ENCODE measurements around the gene ADAMTS17. TPM values are rescaled to one million over a fixed set of nuclear protein-coding genes. Genes with fewer than 3 reads are reported as not detected.

The ADAMTS17 gene
- total RNA-seq, 1 donor from 2014 or later = 3.4 TPM

DNA sequence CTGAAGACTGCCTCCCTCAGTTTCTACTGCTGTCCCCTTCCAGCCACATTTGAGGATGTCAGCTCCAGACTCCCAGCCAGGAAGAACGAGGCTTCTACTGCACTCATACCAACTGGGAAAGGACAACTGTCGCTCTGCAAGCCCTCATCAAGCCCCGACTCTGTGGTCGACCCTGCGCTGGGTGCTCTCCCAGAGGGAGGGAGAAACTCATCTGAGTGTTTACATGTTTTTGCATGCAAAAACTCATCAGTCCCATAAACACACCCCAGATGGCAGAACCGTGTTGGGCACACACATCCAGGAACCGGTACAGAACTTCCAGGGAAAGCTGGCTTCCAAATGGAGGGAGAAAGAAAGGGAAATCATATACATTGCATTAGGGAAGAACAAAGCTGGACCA is 43.5 kb downstream of the ADAMTS17 start:
- no peak for DNase-seq (ENCODE audit: low spot score)
- H3K27me3 Mint-ChIP-seq (ENCODE audit: low read depth) = no peaks in the 10 kb centered on the region
- TF ChIP-seq, protein P1, sequence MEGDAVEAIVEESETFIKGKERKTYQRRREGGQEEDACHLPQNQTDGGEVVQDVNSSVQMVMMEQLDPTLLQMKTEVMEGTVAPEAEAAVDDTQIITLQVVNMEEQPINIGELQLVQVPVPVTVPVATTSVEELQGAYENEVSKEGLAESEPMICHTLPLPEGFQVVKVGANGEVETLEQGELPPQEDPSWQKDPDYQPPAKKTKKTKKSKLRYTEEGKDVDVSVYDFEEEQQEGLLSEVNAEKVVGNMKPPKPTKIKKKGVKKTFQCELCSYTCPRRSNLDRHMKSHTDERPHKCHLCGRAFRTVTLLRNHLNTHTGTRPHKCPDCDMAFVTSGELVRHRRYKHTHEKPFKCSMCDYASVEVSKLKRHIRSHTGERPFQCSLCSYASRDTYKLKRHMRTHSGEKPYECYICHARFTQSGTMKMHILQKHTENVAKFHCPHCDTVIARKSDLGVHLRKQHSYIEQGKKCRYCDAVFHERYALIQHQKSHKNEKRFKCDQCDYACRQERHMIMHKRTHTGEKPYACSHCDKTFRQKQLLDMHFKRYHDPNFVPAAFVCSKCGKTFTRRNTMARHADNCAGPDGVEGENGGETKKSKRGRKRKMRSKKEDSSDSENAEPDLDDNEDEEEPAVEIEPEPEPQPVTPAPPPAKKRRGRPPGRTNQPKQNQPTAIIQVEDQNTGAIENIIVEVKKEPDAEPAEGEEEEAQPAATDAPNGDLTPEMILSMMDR (IDR thresholded peaks at IDR 0.05) = no peak
- peaks cover 4% of the 10 kb centered on the region for H3K4me1 Mint-ChIP-seq (ENCODE audit: low read depth)
- H3K9me3 Mint-ChIP-seq (ENCODE audit: low read depth) = peaks cover 19% of the 10 kb centered on the region
- peaks cover 8% of the 10 kb centered on the region for H3K36me3 Mint-ChIP-seq (ENCODE audit: low read depth)
- H3K4me3 Mint-ChIP-seq (ENCODE audit: unreplicated experiment) = no peak overlapping the region
- H3K27ac Mint-ChIP-seq (ENCODE audit: unreplicated experiment) = no peak overlapping the region

DNA sequence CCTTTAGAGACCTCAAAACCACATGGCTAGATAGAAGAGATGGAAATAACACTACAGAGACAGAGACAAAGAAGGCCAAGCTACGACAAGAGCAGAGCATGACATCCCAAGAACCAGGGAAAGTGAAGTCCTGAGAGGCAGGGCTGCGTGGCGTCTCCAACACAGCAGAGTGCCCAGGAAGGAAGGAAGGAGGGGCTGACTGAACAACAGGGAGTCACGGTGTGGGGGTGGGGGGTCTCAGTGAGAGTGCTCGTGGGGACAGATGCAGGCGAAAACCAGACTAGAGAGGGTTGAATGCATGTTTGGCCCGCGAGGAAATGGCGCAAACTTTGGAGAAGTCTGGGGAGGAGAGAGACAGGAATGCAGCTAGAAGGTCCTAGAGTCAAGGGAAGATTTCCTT is 44.0 kb downstream of the ADAMTS17 start:
- DNase-seq (ENCODE audit: low spot score) = no peak
- H3K36me3 Mint-ChIP-seq (ENCODE audit: low read depth) = peaks cover 8% of the 10 kb centered on the region
- H3K9me3 Mint-ChIP-seq (ENCODE audit: low read depth) = peaks cover 19% of the 10 kb centered on the region
- no peak overlapping the region for H3K4me3 Mint-ChIP-seq (ENCODE audit: unreplicated experiment)
- no peaks in the 10 kb centered on the region for H3K27me3 Mint-ChIP-seq (ENCODE audit: low read depth)
- peaks cover 4% of the 10 kb centered on the region for H3K4me1 Mint-ChIP-seq (ENCODE audit: low read depth)
- TF ChIP-seq, protein P1 (IDR thresholded peaks at IDR 0.05) = no peak
- H3K27ac Mint-ChIP-seq (ENCODE audit: unreplicated experiment) = no peak overlapping the region

DNA sequence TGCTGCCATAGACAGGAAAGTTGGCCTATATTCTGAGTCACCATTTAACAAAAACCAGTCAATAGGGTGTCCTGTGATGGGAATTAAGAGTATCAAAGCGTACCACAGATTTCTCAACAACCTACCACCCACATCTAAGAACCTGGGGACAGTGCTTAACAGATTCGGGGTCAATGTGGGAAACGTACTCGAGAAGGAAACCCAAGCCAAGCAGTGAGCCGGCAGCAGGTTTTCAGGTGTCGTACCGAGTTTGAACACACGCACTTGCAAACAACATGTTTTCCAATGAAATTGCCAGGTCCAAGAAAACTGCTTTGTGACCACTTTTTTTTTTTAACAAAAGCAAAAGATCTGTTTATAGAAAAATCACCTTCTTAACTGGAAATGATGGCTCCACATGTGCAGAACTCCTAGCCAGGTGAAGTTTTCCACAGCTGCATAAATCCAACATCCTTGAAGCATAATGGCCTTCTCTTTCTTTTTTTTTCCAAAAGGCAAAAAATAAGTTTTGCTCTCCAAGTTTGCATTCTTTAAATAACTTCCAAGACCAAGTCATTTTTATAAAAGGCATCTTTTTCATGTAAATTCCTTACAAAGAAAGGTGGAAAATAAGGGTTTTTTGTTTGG is 45.7 kb downstream of the ADAMTS17 start:
- H3K36me3 Mint-ChIP-seq (ENCODE audit: low read depth) = peaks cover 6% of the 10 kb centered on the region
- peaks cover 4% of the 10 kb centered on the region for H3K4me1 Mint-ChIP-seq (ENCODE audit: low read depth)
- no peaks in the 10 kb centered on the region for H3K27me3 Mint-ChIP-seq (ENCODE audit: low read depth)
- no peak overlapping the region for H3K27ac Mint-ChIP-seq (ENCODE audit: unreplicated experiment)
- H3K9me3 Mint-ChIP-seq (ENCODE audit: low read depth) = peaks cover 16% of the 10 kb centered on the region
- no peak for DNase-seq (ENCODE audit: low spot score)
- H3K4me3 Mint-ChIP-seq (ENCODE audit: unreplicated experiment) = no peak overlapping the region
- TF ChIP-seq, protein P1 (IDR thresholded peaks at IDR 0.05) = no peak

DNA sequence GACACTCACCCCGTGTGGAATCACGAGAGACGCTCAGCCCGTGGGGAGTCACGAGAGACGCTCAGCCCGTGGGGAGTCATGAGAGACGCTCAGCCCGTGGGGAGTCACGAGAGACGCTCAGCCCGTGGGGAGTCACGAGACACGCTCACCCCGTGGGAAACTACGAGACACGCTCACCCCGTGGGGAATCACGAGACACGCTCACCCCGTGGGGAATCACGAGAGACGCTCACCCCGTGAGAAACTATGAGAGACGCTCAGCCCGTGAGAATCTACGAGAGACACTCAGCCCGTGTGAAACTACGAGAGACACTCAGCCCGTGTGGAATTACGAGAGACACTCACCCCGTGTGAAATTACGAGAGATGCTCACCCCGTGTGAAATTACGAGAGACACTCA is 49.8 kb downstream of the ADAMTS17 start:
- H3K4me1 Mint-ChIP-seq (ENCODE audit: low read depth) = peaks cover 4% of the 10 kb centered on the region
- peaks cover 3% of the 10 kb centered on the region for H3K36me3 Mint-ChIP-seq (ENCODE audit: low read depth)
- H3K4me3 Mint-ChIP-seq (ENCODE audit: unreplicated experiment) = no peak overlapping the region
- peaks cover 10% of the 10 kb centered on the region for H3K9me3 Mint-ChIP-seq (ENCODE audit: low read depth)
- TF ChIP-seq, protein P1 (IDR thresholded peaks at IDR 0.05) = no peak
- H3K27ac Mint-ChIP-seq (ENCODE audit: unreplicated experiment) = no peak overlapping the region
- DNase-seq (ENCODE audit: low spot score) = no peak
- peaks cover 9% of the 10 kb centered on the region for H3K27me3 Mint-ChIP-seq (ENCODE audit: low read depth)

DNA sequence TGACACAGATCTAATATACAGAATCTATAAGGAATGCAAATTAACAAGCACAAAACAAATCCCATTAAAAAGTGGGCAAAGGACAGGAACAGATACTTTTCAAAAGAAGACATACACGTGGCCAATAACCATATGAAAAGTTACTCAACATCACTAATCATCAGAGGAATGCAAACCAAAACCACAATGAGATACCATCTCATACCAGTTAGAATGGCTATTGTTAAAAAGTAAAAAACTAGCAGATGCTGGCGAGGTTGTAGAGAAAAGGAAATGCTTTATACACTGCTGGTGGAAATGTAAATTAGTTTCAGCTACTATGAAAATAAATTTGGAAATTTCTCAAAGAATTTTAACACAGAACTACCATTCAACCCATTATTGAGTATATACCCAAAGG is 50.7 kb downstream of the ADAMTS17 start:
- DNase-seq (ENCODE audit: low spot score) = no peak
- Mint-ChIP-seq H3K27ac (ENCODE audit: unreplicated experiment) (no peak overlapping the region), H3K36me3 (ENCODE audit: low read depth) (peaks cover 1% of the 10 kb centered on the region), H3K9me3 (ENCODE audit: low read depth) (peaks cover 10% of the 10 kb centered on the region), H3K4me1 (ENCODE audit: low read depth) (no peaks in the 10 kb centered on the region), H3K4me3 (ENCODE audit: unreplicated experiment) (no peak overlapping the region), H3K27me3 (ENCODE audit: low read depth) (peaks cover 9% of the 10 kb centered on the region)
- TF ChIP-seq, protein P1 (IDR thresholded peaks at IDR 0.05) = no peak
